Progenitor cell of endocrine pancreas (in vitro differentiated cells): ENCODE results near the gene TCP11L2. TPM values are rescaled to one million over a fixed set of nuclear protein-coding genes. Genes with fewer than 3 reads are reported as not detected.

Experiments
- DNase-seq: peaks from one replicate; pipeline ENCODE4 v3.0.0; 2021; ENCODE audit warnings: low spot score; ENCODE audit not compliant: unreplicated experiment
- H3K27ac Mint-ChIP-seq: 2 replicates; pipeline ENCODE4 v1.8.0; 2021; ENCODE audit warnings: mild to moderate bottlenecking, moderate library complexity, mixed read lengths
- H3K27me3 Mint-ChIP-seq: 2 replicates; pipeline ENCODE4 v1.8.0; 2021; ENCODE audit warnings: mixed read lengths
- H3K36me3 Mint-ChIP-seq: 2 replicates; pipeline ENCODE4 v1.8.0; 2022; ENCODE audit warnings: mixed read lengths; ENCODE audit not compliant: insufficient read depth
- H3K4me1 Mint-ChIP-seq: 2 replicates; pipeline ENCODE4 v1.8.0; 2021; ENCODE audit warnings: low read depth, mixed read lengths
- H3K4me3 Mint-ChIP-seq: 2 replicates; pipeline ENCODE4 v1.8.0; 2021; ENCODE audit warnings: low read depth, mild to moderate bottlenecking, moderate library complexity, mixed read lengths
- H3K9me3 Mint-ChIP-seq: 2 replicates; pipeline ENCODE4 v1.8.0; 2021; ENCODE audit warnings: low read depth, mixed read lengths
- total RNA-seq: library from RNA; stranded (reverse); gene quantifications from 2 replicates; pipeline ENCODE4 v1.2.1, GENCODE V29; 2021
- TF ChIP-seq, protein P1 (sequence below): fragments of 200-600 bp; sonication (generic); IDR thresholded peaks from one replicate; pipeline ENCODE4 v1.5.0; 2021; ENCODE audit warnings: antibody characterized with exemption, mild to moderate bottlenecking; ENCODE audit not compliant: unreplicated experiment

Gene TCP11L2
- total RNA-seq, 1 donor from 2014 or later, result 16.1 TPM

GRCh38 chr12:106288494-106289195 lies 13.9 kb upstream of the TCP11L2 start:
- Mint-ChIP-seq H3K9me3 (no peaks in the 10 kb centered on the region), H3K4me3 (no peak overlapping the region), H3K36me3 (no peaks in the 10 kb centered on the region), H3K27ac (no peak overlapping the region), H3K27me3 (peaks cover 5% of the 10 kb centered on the region), H3K4me1 (peaks cover 14% of the 10 kb centered on the region)
- TF ChIP-seq, protein P1, sequence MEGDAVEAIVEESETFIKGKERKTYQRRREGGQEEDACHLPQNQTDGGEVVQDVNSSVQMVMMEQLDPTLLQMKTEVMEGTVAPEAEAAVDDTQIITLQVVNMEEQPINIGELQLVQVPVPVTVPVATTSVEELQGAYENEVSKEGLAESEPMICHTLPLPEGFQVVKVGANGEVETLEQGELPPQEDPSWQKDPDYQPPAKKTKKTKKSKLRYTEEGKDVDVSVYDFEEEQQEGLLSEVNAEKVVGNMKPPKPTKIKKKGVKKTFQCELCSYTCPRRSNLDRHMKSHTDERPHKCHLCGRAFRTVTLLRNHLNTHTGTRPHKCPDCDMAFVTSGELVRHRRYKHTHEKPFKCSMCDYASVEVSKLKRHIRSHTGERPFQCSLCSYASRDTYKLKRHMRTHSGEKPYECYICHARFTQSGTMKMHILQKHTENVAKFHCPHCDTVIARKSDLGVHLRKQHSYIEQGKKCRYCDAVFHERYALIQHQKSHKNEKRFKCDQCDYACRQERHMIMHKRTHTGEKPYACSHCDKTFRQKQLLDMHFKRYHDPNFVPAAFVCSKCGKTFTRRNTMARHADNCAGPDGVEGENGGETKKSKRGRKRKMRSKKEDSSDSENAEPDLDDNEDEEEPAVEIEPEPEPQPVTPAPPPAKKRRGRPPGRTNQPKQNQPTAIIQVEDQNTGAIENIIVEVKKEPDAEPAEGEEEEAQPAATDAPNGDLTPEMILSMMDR, result no peak
- DNase-seq, result no peak

GRCh38 chr12:106289196-106289681 lies 13.3 kb upstream of the TCP11L2 start:
- Mint-ChIP-seq H3K27me3 (peaks cover 5% of the 10 kb centered on the region), H3K4me3 (no peak overlapping the region), H3K4me1 (peaks cover 14% of the 10 kb centered on the region), H3K27ac (no peak overlapping the region), H3K9me3 (no peaks in the 10 kb centered on the region), H3K36me3 (no peaks in the 10 kb centered on the region)
- TF ChIP-seq, protein P1, result no peak
- no peak for DNase-seq

DNA sequence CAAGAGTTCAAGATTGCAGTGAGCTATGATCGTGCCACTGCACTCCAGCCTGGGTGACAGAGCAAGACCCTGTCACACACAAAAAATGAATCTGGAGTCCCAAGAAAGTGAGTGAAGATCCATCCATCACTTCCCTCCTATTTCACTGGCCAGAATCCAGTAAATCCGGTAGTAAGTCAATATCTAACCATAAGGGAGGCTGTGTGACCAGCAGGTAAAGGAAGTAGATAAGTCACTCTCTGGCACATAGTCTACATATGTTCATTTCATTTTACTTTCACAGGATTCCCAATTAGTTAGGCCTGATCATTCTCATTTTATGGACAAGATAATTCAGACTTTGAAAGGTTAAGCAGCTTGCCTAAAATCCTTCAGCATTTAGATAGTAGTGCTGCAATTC lies 11.9 kb upstream of the TCP11L2 start:
- H3K27me3 Mint-ChIP-seq, result no peaks in the 10 kb centered on the region
- TF ChIP-seq, protein P1, result no peak
- no peak overlapping the region for H3K4me3 Mint-ChIP-seq
- no peaks in the 10 kb centered on the region for H3K36me3 Mint-ChIP-seq
- no peak overlapping the region for H3K27ac Mint-ChIP-seq
- no peak for DNase-seq
- no peaks in the 10 kb centered on the region for H3K9me3 Mint-ChIP-seq
- peaks cover 13% of the 10 kb centered on the region for H3K4me1 Mint-ChIP-seq

GRCh38 chr12:106291342-106291741 lies 11.2 kb upstream of the TCP11L2 start:
- no peak for DNase-seq
- Mint-ChIP-seq H3K4me3 (no peak overlapping the region), H3K27ac (no peak overlapping the region), H3K4me1 (peaks cover 13% of the 10 kb centered on the region), H3K36me3 (no peaks in the 10 kb centered on the region), H3K9me3 (no peaks in the 10 kb centered on the region), H3K27me3 (no peaks in the 10 kb centered on the region)
- TF ChIP-seq, protein P1, result no peak

DNA sequence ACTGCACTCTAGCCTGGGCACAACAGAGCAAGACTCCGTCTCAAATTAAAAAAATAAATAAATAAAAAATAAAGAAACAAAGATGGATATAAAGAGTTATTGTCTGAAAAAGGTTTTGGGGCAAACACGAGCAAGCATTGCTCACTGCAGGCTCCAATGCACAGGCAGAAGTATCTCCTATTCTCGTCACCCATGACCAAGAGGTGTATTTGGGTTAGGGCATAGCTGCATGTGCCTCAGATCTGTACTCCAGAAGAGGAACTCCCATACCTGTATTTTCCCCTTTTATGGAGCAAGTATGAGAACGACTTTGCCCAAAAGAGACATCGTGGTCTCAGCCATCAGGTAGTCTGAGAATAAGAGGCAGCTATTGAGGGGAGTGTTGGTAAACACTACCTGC lies 10.2 kb upstream of the TCP11L2 start:
- DNase-seq, result no peak
- Mint-ChIP-seq H3K36me3 (no peaks in the 10 kb centered on the region), H3K27ac (no peak overlapping the region), H3K4me1 (peaks cover 13% of the 10 kb centered on the region), H3K4me3 (no peak overlapping the region), H3K27me3 (no peaks in the 10 kb centered on the region), H3K9me3 (no peaks in the 10 kb centered on the region)
- TF ChIP-seq, protein P1, result no peak
